Calu3 (cell line): ENCODE results near the gene IL18. TPM values are rescaled to one million over a fixed set of nuclear protein-coding genes. Genes with fewer than 3 reads are reported as not detected.
A peak's percentile ranks its signal among the peaks of the same experiment; 100 is the strongest.

Experiments
- Bru-seq: library from RNA; stranded (reverse); fragments of 400-500 nt; gene quantifications from one replicate; lab custom pipeline; 2021; lab: Mats Ljungman, UMichigan
- BruChase-seq, 2 experiments: library from RNA; stranded (reverse); fragments of 400-500 nt; gene quantifications; one replicate each; lab custom pipeline; 2021; lab: Mats Ljungman, UMichigan
- BruUV-seq: library from RNA; stranded (reverse); fragments of 400-500 nt; replicated peaks from 2 replicates; lab custom pipeline; 2021; lab: Mats Ljungman, UMichigan
- CTCF ChIA-PET: fragments of 300-600 bp; sonication (Branson Sonifier 250); formaldehyde crosslinking; loops from one replicate; lab custom pipeline; 2022; ENCODE audit warnings: antibody characterized with exemption; lab: Charles Lee
- DNase-seq: peaks from one replicate; pipeline ENCODE4 v3.0.0; 2022
- H3K27ac Mint-ChIP-seq: one replicate; pipeline ENCODE4 v1.8.0; 2022; ENCODE audit warnings: mixed read lengths; ENCODE audit not compliant: unreplicated experiment
- H3K27me3 Mint-ChIP-seq: one replicate; pipeline ENCODE4 v1.8.0; 2022; ENCODE audit warnings: mixed read lengths; ENCODE audit not compliant: unreplicated experiment
- H3K36me3 Mint-ChIP-seq: one replicate; pipeline ENCODE4 v1.8.0; 2022; ENCODE audit warnings: mild to moderate bottlenecking, moderate library complexity, mixed read lengths; ENCODE audit not compliant: insufficient read depth, unreplicated experiment
- H3K4me1 Mint-ChIP-seq: one replicate; pipeline ENCODE4 v1.8.0; 2022; ENCODE audit warnings: mild to moderate bottlenecking, low read depth, mixed read lengths; ENCODE audit not compliant: unreplicated experiment
- H3K4me3 Mint-ChIP-seq: one replicate; pipeline ENCODE4 v1.8.0; 2022; ENCODE audit warnings: mild to moderate bottlenecking, low read depth, moderate library complexity, mixed read lengths; ENCODE audit not compliant: unreplicated experiment
- H3K9me3 Mint-ChIP-seq: one replicate; pipeline ENCODE4 v1.8.0; 2022; ENCODE audit warnings: low read depth, mixed read lengths; ENCODE audit not compliant: unreplicated experiment
- intact Hi-C: fragments of 100-400 bp; cut with micrococcal nuclease; formaldehyde crosslinking; loops from one replicate; pipeline ENCODE4 v1.10.0; 2022; ENCODE audit not compliant: unreplicated experiment
- long read RNA-seq: library from polyadenylated mRNA; stranded (forward); transcript quantifications from one replicate; pipeline ENCODE4 v2.0.0, GENCODE V29; 2022
- total RNA-seq: library from RNA; stranded (reverse); gene quantifications from 2 replicates; pipeline ENCODE4 v1.2.3, GENCODE V29; 2022
- TF ChIP-seq, protein P1 (sequence below): fragments of 200-600 bp; IDR thresholded peaks from one replicate; pipeline ENCODE4 v1.8.0; 2022; ENCODE audit warnings: antibody characterized with exemption; ENCODE audit not compliant: unreplicated experiment

The IL18 gene
- total RNA-seq (111 and 121 TPM in 2 replicates), Bru-seq, nascent RNA (percentile 97 among the genes with signal in this experiment), BruChase-seq, experiment 1, labeled RNA remaining after a 6-hour chase (percentile 95 among the genes with signal in this experiment), BruChase-seq, experiment 2, labeled RNA remaining after a 2-hour chase (percentile 94 among the genes with signal in this experiment)
- long read RNA-seq, transcript IL18-202 (5 exons, 1,090 nt) = major isoform, 5 of 29 reads
- long read RNA-seq, partial matches to known transcripts = 1 of 29 reads
- long read RNA-seq, other reads (novel, unspliced or antisense) = 18 of 29 reads

DNA sequence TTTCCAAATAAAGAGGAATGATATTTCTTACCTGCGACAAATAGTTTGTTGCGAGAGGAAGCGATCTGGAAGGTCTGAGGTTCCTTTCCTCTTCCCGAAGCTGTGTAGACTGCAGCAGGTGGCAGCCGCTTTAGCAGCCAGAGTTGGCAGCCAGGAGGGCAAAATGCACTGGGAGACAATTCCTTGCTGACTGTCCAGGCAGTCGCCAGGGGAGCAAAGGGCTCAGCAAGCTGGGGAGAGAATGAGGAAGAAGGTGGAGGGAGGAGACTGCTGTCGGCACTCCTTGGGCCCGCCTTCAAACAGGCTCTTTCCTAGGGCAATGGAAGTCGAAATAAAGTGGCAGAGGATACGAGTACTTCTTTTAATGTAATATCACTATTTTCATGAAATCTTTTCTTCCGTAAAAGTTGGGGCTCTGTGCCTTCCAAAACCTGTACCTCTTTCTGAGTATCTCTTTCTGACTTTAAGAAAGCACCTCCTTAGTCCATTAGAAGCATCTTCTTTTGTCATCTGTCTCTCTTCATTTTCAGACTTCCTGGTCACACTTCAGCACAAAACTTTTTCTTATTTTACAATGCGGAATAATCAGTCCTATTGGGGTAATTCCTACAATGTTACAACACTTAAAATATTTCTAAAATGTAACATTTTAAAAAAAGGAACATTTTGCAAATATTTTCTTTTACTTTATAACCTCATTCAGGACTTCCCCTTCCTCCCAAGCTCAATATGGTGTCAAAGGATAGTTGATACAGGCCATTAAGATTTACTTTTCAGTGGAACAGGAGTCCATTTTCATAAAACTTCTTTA is at the start of gene IL18:
TSS of gene IL18 (minus strand) at position 220 of the 811 bp plus-strand sequence. CDS start 9,041 bp downstream, outside the sequence.
- no TSS peak for BruUV-seq
- Mint-ChIP-seq H3K36me3 (peaks cover 54% of the 10 kb centered on the region), H3K27me3 (no peaks in the 10 kb centered on the region), H3K9me3 (no peaks in the 10 kb centered on the region), H3K4me3 (peak within 1 kb of the TSS; percentile 75), H3K27ac (peak within 1 kb of the TSS; percentile 82), H3K4me1 (peaks cover 43% of the 10 kb centered on the region)
- intact Hi-C loops = loop anchor here (5.0 kb wide), 1 partner anchor 42 kb away; no protein-coding TSS in a partner anchor
- DNase-seq = peak; percentile 84
- CTCF ChIA-PET = interaction anchor here (0.9 to 2.1 kb wide), 3 partner anchors 9 to 51 kb away, joined by 3 to 7 read pairs (median 4); partner anchors contain the start of gene BCO2
- TF ChIP-seq, protein P1, sequence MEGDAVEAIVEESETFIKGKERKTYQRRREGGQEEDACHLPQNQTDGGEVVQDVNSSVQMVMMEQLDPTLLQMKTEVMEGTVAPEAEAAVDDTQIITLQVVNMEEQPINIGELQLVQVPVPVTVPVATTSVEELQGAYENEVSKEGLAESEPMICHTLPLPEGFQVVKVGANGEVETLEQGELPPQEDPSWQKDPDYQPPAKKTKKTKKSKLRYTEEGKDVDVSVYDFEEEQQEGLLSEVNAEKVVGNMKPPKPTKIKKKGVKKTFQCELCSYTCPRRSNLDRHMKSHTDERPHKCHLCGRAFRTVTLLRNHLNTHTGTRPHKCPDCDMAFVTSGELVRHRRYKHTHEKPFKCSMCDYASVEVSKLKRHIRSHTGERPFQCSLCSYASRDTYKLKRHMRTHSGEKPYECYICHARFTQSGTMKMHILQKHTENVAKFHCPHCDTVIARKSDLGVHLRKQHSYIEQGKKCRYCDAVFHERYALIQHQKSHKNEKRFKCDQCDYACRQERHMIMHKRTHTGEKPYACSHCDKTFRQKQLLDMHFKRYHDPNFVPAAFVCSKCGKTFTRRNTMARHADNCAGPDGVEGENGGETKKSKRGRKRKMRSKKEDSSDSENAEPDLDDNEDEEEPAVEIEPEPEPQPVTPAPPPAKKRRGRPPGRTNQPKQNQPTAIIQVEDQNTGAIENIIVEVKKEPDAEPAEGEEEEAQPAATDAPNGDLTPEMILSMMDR = no peak

DNA sequence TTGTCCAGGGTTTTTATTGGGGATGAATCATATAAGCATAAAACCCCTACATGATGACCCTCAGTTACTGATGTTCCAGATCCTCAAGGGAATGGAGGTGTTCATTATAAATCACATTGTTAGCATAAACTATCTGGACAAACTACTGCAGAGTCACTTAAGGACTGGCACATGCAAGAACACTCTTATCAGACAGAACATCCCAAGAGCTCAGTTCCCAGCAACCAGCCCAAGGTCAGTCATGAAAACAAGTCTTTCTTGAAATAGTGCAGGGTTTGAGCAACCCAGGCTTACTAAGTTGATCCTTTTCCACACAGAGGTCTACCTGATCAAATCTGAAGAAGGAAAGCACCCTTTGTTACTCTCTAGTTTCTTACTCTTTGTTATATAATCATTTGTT is 48.8 kb upstream of the IL18 start:
- Mint-ChIP-seq H3K36me3 (no peaks in the 10 kb centered on the region), H3K27ac (no peak overlapping the region), H3K9me3 (no peaks in the 10 kb centered on the region), H3K4me3 (no peak overlapping the region), H3K4me1 (peaks cover 8% of the 10 kb centered on the region), H3K27me3 (no peaks in the 10 kb centered on the region)
- DNase-seq = no peak
- CTCF ChIA-PET = interaction anchor here (0.6 to 0.8 kb wide), 3 partner anchors 14 to 400 kb away, joined by 3 to 7 read pairs (median 4); no protein-coding TSS in a partner anchor
- TF ChIP-seq, protein P1 = no peak
- intact Hi-C loops = no loop called here
- no TSS peak for BruUV-seq

DNA sequence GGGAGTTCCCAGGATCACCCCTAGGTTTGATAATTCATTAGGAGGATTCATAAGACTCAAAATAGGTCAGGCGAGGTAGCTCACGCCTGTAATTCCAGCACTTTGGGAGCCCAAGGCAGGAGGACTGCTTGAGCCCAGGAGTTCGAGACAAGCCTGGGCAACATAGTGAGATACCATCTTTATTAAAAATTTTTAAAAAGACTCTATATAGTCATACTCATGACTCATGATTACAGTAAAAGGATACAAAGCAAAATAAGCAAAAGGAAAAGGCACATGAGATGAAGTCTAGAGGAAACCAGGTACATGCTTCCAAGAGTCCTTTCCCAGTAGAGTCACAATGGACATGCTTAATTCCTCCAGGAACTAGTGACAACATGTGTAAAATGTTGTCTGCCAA is 48.4 kb upstream of the IL18 start:
- H3K36me3 Mint-ChIP-seq = no peaks in the 10 kb centered on the region
- no peaks in the 10 kb centered on the region for H3K9me3 Mint-ChIP-seq
- peaks cover 8% of the 10 kb centered on the region for H3K4me1 Mint-ChIP-seq
- BruUV-seq = no TSS peak
- CTCF ChIA-PET = interaction anchor here (0.6 to 0.8 kb wide), 3 partner anchors 13 to 128 kb away, joined by 3 to 7 read pairs (median 3); no protein-coding TSS in a partner anchor
- no peak overlapping the region for H3K4me3 Mint-ChIP-seq
- no peaks in the 10 kb centered on the region for H3K27me3 Mint-ChIP-seq
- TF ChIP-seq, protein P1 = no peak
- DNase-seq = no peak
- H3K27ac Mint-ChIP-seq = no peak overlapping the region
- intact Hi-C loops = no loop called here

DNA sequence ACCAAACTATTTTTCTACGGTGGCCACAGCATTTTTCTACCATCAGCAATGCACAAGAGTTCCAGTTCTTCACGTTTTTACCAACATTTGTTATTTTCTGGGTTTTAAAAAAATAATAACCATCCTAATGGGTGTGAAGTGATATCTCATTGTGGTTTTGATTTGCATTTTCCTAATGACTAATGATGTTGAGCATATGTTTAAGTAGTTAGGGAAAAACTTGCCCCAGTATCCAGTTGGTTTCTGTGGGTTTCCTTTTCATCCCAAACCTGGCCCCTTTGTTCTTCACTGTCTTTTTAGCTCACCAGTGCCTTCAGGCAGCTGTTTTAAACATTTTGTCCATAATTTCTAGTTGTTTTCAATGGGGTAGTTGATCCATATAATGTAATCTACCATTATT is 47.6 kb upstream of the IL18 start:
- intact Hi-C loops = no loop called here
- Mint-ChIP-seq H3K27ac (no peak overlapping the region), H3K4me3 (no peak overlapping the region), H3K9me3 (no peaks in the 10 kb centered on the region), H3K27me3 (no peaks in the 10 kb centered on the region), H3K4me1 (peaks cover 6% of the 10 kb centered on the region), H3K36me3 (no peaks in the 10 kb centered on the region)
- CTCF ChIA-PET = no interaction called here
- BruUV-seq = no TSS peak
- no peak for DNase-seq
- TF ChIP-seq, protein P1 = no peak
